Immature natural killer cell (primary cell): ENCODE measurements around the gene CARMIL1. TPM values are rescaled to one million over a fixed set of nuclear protein-coding genes. Genes with fewer than 3 reads are reported as not detected.
A peak's percentile ranks its signal among the peaks of the same experiment; 100 is the strongest.
"Not testable (repeated sequence)": the region's sequence is repeated elsewhere in the genome, so short reads cannot be mapped to it uniquely, and the experiment has no call there.

Source experiments
- DNase-seq, 3 donors: peaks; one replicate each; pipeline ENCODE4 v3.0.0; 2022; ENCODE audit warnings: mixed read lengths in 1 of 3
- H3K27ac Mint-ChIP-seq, 6 donors: one replicate each; pipeline ENCODE4 v1.8.0; 2020; ENCODE audit warnings: mixed read lengths in 6 of 6, mild to moderate bottlenecking in 5 of 6, inconsistent platforms in 4 of 6, moderate library complexity in 3 of 6
- H3K27me3 Mint-ChIP-seq, 3 donors: one replicate each; pipeline ENCODE4 v1.8.0; 2020 to 2021; ENCODE audit warnings: low read depth in 3 of 3, mild to moderate bottlenecking in 3 of 3, mixed read lengths in 3 of 3, moderate library complexity in 3 of 3, inconsistent platforms in 1 of 3
- H3K36me3 Mint-ChIP-seq, 3 donors: one replicate each; pipeline ENCODE4 v1.8.0; 2020; ENCODE audit warnings: mixed read lengths in 3 of 3, inconsistent platforms in 2 of 3, mild to moderate bottlenecking in 2 of 3
- H3K4me1 Mint-ChIP-seq, 2 donors: one replicate each; pipeline ENCODE4 v1.8.0; 2020; ENCODE audit warnings: inconsistent platforms in 2 of 2, mild to moderate bottlenecking in 2 of 2, mixed read lengths in 2 of 2, moderate library complexity in 1 of 2
- H3K4me3 Mint-ChIP-seq, 5 donors: one replicate each; pipeline ENCODE4 v1.8.0; 2020; ENCODE audit warnings: mild to moderate bottlenecking in 5 of 5, mixed read lengths in 5 of 5, inconsistent platforms in 3 of 5, moderate library complexity in 3 of 5
- H3K9me3 Mint-ChIP-seq, 6 donors: one replicate each; pipeline ENCODE4 v1.8.0; 2020; ENCODE audit warnings: mild to moderate bottlenecking in 6 of 6, mixed read lengths in 6 of 6, inconsistent platforms in 4 of 6, moderate library complexity in 3 of 6
- polyA plus RNA-seq, 3 donors: library from polyadenylated mRNA; unstranded; fragments of 300-500 nt; fragmentation: Illumina TruSeq; gene quantifications; one replicate each; pipeline ENCODE4 v1.2.3, GENCODE V29; 2021

CARMIL1 gene
- polyA plus RNA-seq, 3 donors from 2014 or later: 0.12 TPM; not detected in 2

GRCh38 chr6:25286891-25287290 lies 7.7 kb downstream of the CARMIL1 start:
- Mint-ChIP-seq H3K27me3 (peaks cover 0 to 3% (median 0%) of the 10 kb centered on the region in 3 donors), H3K27ac (no peak overlapping the region), H3K4me1 (no peaks in the 10 kb centered on the region)

DNA sequence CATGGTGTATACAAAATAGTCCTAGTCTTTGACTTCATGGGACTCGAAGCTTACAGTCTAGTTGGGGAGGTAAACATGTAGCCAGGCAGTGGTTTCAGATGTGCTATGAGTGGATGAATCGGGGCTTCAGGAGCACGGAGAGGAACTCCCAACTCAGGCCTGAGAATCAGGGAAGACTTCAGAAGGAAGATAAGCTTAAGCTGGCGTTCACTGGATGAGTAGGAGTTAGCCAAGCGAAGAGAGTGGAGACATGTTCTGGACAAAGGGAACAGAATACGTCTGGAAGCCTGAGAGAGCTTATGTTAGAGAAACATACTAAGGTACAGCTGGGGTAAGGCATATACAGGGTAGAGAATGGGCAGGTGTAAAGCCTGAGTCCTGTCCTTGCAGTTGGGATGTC lies 8.8 kb downstream of the CARMIL1 start:
- H3K27ac Mint-ChIP-seq: no peak overlapping the region
- no peak for DNase-seq
- H3K4me3 Mint-ChIP-seq: no peak overlapping the region
- no peaks in the 10 kb centered on the region for H3K4me1 Mint-ChIP-seq
- no peaks in the 10 kb centered on the region for H3K9me3 Mint-ChIP-seq
- no peaks in the 10 kb centered on the region for H3K36me3 Mint-ChIP-seq
- H3K27me3 Mint-ChIP-seq: peaks cover 0 to 4% (median 3%) of the 10 kb centered on the region in 3 donors

More at GRCh38 chr6:25286891-25287290, 7.7 kb downstream of the CARMIL1 start:
- Mint-ChIP-seq H3K9me3 (no peaks in the 10 kb centered on the region), H3K36me3 (no peaks in the 10 kb centered on the region), H3K4me3 (no peak overlapping the region)
- no peak for DNase-seq

- H3K9me3 Mint-ChIP-seq: no peaks in the 10 kb centered on the region
- H3K36me3 Mint-ChIP-seq: no peaks in the 10 kb centered on the region
- no peak overlapping the region for H3K27ac Mint-ChIP-seq
- no peak for DNase-seq
- H3K4me3 Mint-ChIP-seq: no peak overlapping the region
- H3K4me1 Mint-ChIP-seq: no peaks in the 10 kb centered on the region
- H3K27me3 Mint-ChIP-seq: peaks cover 0 to 4% (median 3%) of the 10 kb centered on the region in 3 donors
Measured at GRCh38 chr6:25288518-25288917, 9.3 kb downstream of the CARMIL1 start.

- DNase-seq: no peak
- H3K4me3 Mint-ChIP-seq: no peak overlapping the region
- no peaks in the 10 kb centered on the region for H3K36me3 Mint-ChIP-seq
- peaks cover 0 to 8% (median 4%) of the 10 kb centered on the region in 3 donors for H3K27me3 Mint-ChIP-seq
- no peaks in the 10 kb centered on the region for H3K9me3 Mint-ChIP-seq
- no peak overlapping the region for H3K27ac Mint-ChIP-seq
- H3K4me1 Mint-ChIP-seq: no peaks in the 10 kb centered on the region
Measured at GRCh38 chr6:25290306-25291060, 11.3 kb downstream of the CARMIL1 start.

DNA sequence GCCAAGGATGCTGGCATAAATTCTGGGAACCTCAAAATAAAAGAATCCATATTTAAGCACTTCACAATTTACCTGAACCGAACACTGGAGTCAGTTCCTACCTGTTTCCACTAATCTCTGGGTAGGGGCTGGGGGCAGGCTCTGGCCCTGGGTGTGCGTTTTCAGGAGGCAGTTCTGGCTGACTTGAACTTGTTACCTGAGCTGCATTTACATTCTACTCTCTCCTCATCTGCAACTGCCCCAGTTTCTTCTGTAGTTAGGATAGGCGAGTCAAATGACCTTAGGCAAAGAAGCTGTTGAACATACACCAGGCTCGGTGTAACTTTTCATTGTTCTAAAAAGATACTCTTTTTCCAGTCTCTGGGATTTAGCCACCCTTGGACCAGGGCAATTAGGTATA lies 13.2 kb downstream of the CARMIL1 start:
- Mint-ChIP-seq H3K27ac (no peak overlapping the region), H3K9me3 (no peaks in the 10 kb centered on the region), H3K4me3 (no peak overlapping the region), H3K4me1 (no peaks in the 10 kb centered on the region), H3K36me3 (no peaks in the 10 kb centered on the region), H3K27me3 (peaks cover 0 to 8% (median 4%) of the 10 kb centered on the region in 3 donors)
- DNase-seq: no peak

DNA sequence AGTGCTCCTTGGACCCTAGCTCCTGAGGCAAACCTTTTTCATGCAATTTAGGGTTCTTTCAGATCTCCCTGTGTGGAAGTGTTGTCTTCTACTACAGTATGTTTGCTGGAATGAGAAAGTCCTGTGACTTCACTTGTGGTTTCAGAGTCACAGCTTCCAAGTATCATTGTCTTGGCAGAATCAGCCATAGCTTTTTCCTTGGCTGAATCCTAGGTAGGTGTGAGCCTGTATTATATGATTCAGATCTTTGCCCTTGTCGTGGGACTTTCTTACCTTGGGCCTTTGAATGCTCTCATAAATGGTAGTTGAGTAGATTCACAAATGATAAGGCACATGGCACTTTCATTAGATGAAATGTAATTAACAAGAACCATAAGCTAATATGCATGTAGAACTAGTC lies 16.5 kb downstream of the CARMIL1 start:
- Mint-ChIP-seq H3K27ac (no peak overlapping the region), H3K9me3 (no peaks in the 10 kb centered on the region), H3K36me3 (no peaks in the 10 kb centered on the region), H3K4me1 (no peaks in the 10 kb centered on the region), H3K4me3 (no peak overlapping the region), H3K27me3 (peaks cover 0 to 8% (median 6%) of the 10 kb centered on the region in 3 donors)
- DNase-seq: no peak

DNA sequence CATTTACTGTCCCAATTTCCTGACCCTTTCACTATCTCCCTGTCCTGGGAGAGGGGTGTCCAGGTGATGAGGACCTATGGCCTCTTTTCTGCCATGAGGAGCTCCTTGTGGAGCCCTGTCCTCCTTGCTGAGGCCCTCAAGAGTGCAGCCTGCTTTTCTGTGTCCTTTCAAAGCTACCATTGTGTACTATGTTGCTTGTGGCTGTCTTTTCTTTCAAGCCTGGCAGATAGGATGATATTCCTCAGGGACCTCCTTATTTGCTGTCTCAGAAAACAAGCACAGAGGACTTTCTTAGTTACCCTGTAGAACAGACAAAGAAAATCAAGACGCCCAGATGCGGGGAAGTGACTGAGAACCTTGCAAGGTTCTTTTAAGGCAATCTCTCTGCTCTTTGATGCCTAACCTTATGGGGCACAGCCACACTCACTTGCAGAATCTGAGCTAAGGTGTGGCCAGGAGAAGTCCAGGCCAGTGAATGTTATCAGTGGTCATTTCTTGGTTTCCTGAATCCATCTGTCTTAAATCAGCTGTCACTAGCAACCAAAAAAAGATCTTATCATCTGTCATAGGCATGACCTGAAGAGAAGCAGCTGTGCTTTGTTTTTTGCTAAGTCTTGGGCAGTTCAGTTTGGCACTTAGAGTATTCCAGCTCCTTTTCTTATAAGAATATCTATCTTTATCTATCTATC lies 17.2 kb downstream of the CARMIL1 start:
- no peak for DNase-seq

GRCh38 chr6:25297039-25297441 lies 17.9 kb downstream of the CARMIL1 start:
- Mint-ChIP-seq H3K4me3 (no peak overlapping the region), H3K36me3 (no peaks in the 10 kb centered on the region), H3K9me3 (no peaks in the 10 kb centered on the region), H3K27ac (no peak overlapping the region), H3K4me1 (no peaks in the 10 kb centered on the region), H3K27me3 (peaks cover 0 to 10% (median 6%) of the 10 kb centered on the region in 3 donors)
- no peak for DNase-seq

More for the DNA sequence above, 17.2 kb downstream of the CARMIL1 start:
- H3K4me1 Mint-ChIP-seq: no peaks in the 10 kb centered on the region
- H3K27ac Mint-ChIP-seq: no peak overlapping the region
- H3K27me3 Mint-ChIP-seq: peaks cover 0 to 10% (median 6%) of the 10 kb centered on the region in 3 donors
- H3K36me3 Mint-ChIP-seq: no peaks in the 10 kb centered on the region
- H3K9me3 Mint-ChIP-seq: no peaks in the 10 kb centered on the region
- H3K4me3 Mint-ChIP-seq: no peak overlapping the region

GRCh38 chr6:25297823-25298522 lies 18.8 kb downstream of the CARMIL1 start:
- H3K9me3 Mint-ChIP-seq: no peaks in the 10 kb centered on the region
- no peaks in the 10 kb centered on the region for H3K36me3 Mint-ChIP-seq
- DNase-seq: no peak
- peaks cover 0 to 10% (median 2%) of the 10 kb centered on the region in 3 donors for H3K27me3 Mint-ChIP-seq
- no peak overlapping the region for H3K27ac Mint-ChIP-seq
- H3K4me3 Mint-ChIP-seq: no peak overlapping the region
- H3K4me1 Mint-ChIP-seq: no peaks in the 10 kb centered on the region

DNA sequence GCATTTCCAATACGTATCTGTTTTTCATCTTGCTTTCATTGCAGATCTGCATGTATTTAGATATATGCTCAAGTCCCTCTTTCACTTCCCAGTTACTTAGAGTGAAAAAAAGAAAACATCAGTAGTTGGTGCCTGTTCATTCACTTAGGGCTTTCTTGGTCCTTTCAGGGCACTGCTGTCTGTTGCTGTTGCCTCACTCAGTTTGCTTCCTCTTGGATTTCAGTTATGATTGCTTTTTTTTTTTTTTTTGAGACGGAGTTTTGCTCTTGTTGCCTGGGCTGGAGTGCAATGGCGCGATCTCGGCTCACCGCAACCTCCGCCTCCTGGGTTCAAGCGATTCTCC lies 19.3 kb downstream of the CARMIL1 start:
- not testable (repeated sequence) for DNase-seq, H3K27ac Mint-ChIP-seq, H3K36me3 Mint-ChIP-seq, H3K4me1 Mint-ChIP-seq, H3K9me3 Mint-ChIP-seq, H3K4me3 Mint-ChIP-seq
- peaks cover 0 to 10% (median 2%) of the 10 kb centered on the region in 3 donors for H3K27me3 Mint-ChIP-seq

GRCh38 chr6:25301362-25301761 lies 22.2 kb downstream of the CARMIL1 start:
- H3K36me3 Mint-ChIP-seq: no peaks in the 10 kb centered on the region
- H3K9me3 Mint-ChIP-seq: no peaks in the 10 kb centered on the region
- no peak overlapping the region for H3K4me3 Mint-ChIP-seq
- H3K27ac Mint-ChIP-seq: no peak overlapping the region
- no peak for DNase-seq
- peaks cover 0 to 6% (median 2%) of the 10 kb centered on the region in 3 donors for H3K27me3 Mint-ChIP-seq
- no peaks in the 10 kb centered on the region for H3K4me1 Mint-ChIP-seq

DNA sequence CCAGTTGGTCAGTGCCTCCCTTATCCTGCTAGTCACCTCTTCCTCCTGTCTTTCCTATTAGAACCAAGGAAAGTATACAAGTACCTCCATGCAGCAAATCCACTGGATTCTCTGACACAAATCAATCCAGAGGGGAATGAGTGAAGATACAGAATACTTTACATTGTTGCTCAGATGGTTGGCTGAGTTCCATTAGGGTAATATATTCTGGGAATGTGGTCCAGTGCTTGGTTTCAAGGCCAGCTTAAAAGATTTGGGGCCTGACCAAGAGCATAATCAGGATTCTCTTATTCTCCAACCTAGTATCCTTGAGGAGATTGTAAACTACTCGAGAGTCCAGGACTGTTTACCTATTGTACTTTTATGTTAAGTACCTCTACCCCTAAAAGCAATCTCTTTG lies 23.0 kb downstream of the CARMIL1 start:
- peaks cover 0 to 6% (median 2%) of the 10 kb centered on the region in 3 donors for H3K27me3 Mint-ChIP-seq
- no peak overlapping the region for H3K27ac Mint-ChIP-seq
- no peaks in the 10 kb centered on the region for H3K4me1 Mint-ChIP-seq
- H3K36me3 Mint-ChIP-seq: no peaks in the 10 kb centered on the region
- H3K4me3 Mint-ChIP-seq: no peak overlapping the region
- DNase-seq: no peak
- no peaks in the 10 kb centered on the region for H3K9me3 Mint-ChIP-seq

GRCh38 chr6:25302677-25303128 lies 23.5 kb downstream of the CARMIL1 start:
- Mint-ChIP-seq H3K27me3 (peaks cover 0 to 6% (median 2%) of the 10 kb centered on the region in 3 donors), H3K36me3 (no peaks in the 10 kb centered on the region), H3K4me1 (no peaks in the 10 kb centered on the region), H3K9me3 (no peaks in the 10 kb centered on the region), H3K27ac (peak overlapping the region in 1 of 6 donors; percentile 34), H3K4me3 (no peak overlapping the region)
- no peak for DNase-seq

DNA sequence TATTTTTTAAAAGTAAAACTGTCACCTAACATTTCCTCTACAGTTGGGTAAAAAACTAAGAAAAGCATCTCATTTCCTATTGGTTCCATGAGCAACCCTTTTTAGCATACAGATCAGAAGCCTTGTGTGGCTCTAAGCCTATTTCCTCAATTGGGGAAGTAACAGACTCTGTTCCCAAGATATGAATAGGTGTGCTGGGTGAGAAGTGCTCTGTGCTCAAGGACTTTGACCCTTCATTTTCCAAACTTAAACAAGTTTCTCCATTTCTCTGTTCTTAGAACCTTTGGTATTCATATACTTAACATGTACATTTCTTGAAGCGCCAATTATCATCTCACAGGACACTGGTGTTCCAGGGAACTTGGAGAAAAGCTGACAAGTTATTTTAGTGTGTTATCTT lies 24.1 kb downstream of the CARMIL1 start:
- H3K27me3 Mint-ChIP-seq: peaks cover 0 to 6% (median 2%) of the 10 kb centered on the region in 3 donors
- no peak for DNase-seq
- H3K27ac Mint-ChIP-seq: no peak overlapping the region
- H3K4me1 Mint-ChIP-seq: no peaks in the 10 kb centered on the region
- no peak overlapping the region for H3K4me3 Mint-ChIP-seq
- no peaks in the 10 kb centered on the region for H3K9me3 Mint-ChIP-seq
- no peaks in the 10 kb centered on the region for H3K36me3 Mint-ChIP-seq
